ENCODE data around the gene MACC1.
A peak's percentile ranks its signal among the peaks of the same experiment; 100 is the strongest.
"Not testable (repeated sequence)": the region's sequence is repeated elsewhere in the genome, so short reads cannot be mapped to it uniquely, and the experiment has no call there.

MACC1 gene

DNA sequence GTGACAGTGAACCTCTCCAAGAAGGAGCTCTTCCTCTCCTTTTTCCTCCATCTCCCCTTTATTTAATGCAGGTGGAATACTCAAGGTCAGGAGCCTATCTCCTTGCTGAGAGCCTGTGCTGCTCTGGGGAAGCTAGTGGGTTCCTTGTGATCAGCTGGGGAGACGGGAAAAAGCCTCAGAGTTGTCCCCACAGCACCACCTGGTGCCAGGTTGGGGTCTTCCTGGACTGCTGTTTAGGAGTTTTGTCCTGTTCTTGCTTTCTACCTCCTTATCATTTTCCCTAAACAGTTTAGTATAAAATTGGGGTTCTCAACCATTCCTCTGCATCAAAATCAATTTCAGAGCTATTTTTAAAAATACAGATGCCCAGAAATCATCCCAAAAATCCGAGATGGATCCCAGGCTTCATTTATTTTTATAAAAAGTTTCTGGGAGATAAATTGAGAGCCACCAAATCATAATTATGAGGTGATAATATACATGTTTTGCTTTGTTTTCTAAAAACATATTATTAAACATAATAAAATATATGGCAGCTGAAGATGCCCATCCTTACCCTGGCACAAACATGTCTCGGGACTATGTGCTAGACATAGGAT lies 44.3 kb downstream of the MACC1 start:
- DNase-seq: peak; percentile 20

DNA sequence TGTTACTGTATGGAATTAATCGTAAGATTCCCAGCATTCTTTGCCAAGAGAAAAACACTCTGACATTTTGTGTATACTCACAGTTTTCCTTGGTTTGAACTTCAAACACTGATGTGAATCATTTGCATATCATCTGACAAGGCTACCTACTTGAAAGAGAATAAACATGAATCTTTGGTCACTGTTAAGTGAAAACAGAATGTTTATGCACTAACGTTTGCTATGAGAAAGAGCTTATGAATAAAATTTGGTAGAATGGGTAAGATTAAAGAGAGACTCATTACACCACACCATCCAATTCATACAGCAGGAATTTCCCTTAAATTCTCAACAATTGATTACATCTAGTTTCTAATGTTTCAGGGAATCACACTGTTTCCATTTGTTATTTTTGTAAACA lies 46.6 kb downstream of the MACC1 start:
- DNase-seq: no peak

DNA sequence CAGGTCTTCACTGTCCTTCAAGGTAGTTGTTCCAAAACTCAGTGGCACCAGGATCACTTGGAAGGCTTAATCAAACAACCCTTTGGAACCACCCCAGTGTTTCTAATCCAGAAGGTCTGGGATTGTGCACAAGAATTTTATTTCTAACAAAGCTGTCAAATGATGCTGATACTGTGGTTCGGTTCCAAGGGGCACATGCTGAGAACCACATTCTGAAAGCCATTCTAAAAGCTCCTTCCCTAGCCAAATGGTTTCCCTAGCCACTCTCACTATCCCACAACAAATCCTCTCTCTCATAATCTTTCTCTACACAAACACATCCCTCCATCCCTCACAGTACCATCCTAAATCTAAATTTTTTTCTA lies 52.1 kb downstream of the MACC1 start:
- DNase-seq: no peak

DNA sequence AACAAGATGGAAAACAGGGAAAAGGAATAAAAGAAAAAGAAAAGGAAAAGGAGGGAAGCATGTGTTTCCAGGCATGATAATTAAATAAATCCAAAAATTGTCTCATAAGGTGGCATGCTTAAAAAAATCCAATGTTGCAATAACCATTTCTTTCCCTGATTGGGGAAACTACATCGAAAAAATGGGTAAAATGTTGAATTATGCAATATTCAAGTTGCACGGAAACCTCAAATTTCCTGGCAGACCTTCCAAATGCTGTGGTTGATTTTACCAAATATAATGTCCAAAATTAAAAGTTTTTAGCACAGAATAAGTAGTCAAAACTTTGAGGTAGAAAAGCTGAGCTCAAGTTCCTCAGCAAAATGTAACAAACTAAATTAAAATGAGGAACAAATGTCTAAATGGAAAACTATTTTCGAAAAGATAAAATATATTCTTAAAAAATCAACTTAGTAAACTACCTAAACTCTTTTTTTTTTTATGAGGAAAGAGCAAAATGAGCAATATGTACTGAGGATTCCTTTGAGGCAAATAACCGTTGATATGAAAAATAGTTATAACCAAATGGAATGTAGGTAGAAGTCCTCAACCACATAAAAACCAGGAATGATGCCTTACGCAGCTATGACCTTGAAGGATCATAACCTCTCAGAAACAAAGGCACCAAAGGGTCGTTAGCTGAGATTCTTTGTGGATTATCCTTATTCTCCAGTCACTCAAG lies 52.6 kb downstream of the MACC1 start:
- no peak for DNase-seq

DNA sequence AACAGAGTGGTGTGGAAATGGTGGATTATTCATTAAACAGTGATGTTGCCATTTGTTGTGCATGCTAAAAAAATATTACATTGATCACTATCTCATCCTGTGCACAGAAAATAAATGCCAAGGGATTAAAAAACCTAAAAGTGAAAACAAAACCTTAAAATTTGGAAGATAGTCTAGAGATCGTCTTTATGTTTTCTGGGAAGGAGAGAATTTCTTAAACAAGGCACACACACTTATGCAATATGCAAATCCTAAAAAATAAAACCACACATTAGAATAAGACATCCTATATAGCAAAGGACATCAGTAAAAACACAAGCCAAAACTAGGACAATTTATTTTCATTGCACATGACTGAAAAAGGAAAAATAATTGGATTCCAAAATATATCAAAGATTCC lies 54.5 kb downstream of the MACC1 start:
- no peak for DNase-seq

DNA sequence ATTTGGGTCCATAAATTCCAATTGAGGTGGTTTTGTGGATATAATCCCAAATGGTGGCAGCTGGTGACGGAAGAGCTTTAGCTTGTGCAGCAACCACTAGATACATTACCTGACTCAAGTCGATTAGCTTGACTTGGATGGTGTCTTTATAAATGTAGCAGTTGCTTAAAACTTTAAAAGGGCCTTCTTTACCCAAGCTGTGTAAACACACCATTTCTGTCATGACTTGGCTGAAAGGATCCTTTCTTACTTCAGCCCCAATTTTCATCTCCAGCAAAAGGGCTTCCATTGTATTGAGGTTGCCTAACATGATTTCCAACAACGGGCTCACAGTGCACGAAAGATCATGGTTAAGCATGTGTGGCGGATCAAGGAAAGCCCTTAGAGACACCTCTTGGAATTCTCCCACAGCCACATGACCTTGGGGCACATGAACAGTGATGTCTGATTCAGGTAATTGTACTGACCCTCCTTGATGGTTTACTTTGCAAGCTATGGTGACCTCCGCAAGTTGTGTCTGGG lies 57.9 kb downstream of the MACC1 start:
- no peak for DNase-seq

DNA sequence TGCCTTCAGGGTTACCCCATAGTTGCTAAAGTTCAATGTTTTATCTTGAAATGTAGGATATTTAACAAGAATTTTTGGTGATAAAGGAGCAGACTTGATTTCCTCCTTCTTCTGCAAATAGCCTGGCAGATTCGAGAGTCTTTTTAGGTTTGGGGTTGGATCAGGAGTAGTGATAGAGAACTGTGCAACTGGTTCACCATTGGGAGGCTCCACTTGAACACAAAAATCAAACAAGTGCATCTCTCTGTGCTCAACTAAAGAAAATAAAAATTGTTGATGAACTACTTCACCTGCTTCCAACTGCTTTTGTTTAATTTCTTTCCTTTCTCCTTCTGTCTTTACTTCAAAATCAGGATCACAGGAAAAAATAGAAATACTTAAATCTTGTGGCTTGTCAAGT lies 58.5 kb downstream of the MACC1 start:
- DNase-seq: no peak

DNA sequence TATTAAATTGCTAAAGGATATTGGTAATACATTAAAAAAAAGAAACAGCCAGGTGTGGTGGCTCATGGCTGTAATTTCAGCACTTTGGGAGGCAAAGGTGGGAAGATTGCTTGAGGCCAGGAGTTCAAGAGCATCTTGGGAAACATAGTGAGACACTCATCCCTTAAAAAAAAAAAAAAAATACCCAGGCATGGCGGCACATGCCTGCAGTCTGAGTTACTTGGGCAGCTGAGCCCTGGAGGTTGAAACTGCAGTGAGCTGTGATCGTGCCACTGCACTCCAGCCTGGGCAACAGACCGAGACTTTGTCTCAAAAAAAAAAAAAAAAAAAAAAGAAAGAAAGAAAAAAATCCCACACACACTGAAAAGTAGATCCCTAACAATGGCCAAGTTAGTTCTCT lies 59.7 kb downstream of the MACC1 start:
- DNase-seq: no peak

DNA sequence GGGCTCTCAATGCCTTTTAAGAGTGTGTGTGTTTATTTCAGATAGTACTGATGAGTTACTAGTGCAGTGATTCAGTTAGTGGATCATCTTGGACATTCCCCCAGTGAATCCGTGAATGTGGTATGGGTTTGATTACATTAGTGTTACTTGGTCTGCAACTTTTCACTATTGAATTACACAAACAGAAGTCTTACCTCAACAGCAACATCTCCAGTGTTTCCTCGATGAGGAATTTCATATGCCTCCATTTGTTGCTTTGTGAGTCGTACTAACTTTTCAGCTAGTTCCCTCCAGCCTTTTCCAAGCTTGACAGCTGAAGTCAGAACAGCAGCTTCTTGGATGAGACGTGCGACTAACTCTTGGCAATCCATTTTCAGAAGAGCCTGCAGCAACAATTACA lies 63.2 kb downstream of the MACC1 start:
- no peak for DNase-seq

DNA sequence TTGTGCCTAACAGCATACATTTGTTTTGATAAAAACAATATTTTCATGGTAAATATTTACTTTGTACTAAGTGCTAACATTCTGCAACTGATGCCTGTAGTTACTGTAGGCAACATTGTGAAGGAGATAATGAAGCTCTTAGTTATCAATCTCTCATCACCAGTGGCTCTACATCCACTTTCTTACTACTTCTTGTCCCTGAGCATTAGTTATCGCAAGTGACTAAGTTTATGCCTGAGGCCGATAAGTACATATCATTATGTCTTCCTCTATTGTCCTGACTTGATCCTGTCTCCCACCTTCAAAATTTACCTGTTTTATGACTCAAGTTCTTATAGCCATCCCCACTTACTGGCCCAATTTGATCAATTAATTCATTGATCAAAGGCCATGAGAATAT lies 63.6 kb downstream of the MACC1 start:
- DNase-seq: no peak

DNA sequence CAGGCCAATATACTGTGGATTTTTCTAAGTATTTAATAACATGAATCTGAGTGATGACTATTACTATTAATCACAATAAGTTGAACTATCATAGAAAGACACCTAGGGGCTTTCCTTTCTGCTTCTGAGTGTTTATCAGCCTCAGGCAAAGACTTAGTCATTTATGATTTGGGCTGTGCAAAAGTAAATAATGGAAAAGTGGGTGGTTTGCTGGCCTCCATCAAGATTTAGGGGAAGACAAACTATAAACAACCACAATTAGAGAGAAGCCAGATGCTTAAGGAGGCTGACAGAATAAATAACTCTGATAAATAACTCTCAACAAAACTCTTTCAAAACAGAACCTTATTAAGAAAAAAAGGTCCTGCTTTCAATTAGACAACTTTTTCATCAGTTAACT lies 64.7 kb downstream of the MACC1 start:
- no peak for DNase-seq

DNA sequence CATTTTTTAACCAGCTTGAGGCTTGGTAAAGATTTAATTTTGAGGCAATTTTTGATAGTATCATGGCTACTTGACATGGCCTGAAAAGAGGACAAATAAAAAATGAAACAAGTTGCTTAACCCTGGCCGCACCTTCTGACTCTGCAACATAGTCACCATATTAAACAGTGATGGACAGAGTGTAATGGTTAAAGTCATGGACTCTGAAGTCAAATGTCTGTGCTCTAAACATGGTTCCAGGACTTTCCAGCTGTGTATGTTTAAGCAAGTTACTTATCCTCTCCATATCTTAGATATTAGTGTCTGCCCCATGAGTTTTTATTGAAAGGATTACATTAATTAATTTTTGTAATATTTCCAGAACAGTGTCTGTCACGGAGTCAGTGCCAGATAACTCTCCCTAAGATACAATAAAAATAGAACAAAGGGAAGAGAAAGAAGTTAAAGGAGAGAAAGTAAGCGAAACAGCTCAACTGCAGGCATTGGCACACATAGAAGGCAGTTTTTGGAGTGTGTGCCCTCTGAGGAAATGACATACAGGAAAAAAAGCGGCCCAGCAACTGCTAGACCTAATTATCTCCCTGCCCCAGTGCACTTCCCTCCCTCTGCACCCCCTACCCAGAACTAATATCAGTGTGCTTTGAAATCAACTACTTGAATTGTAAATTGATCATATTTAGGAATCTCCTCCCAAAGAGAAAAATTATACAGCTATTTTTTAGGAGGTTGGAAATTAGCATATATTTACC lies 65.3 kb downstream of the MACC1 start:
- no peak for DNase-seq

DNA sequence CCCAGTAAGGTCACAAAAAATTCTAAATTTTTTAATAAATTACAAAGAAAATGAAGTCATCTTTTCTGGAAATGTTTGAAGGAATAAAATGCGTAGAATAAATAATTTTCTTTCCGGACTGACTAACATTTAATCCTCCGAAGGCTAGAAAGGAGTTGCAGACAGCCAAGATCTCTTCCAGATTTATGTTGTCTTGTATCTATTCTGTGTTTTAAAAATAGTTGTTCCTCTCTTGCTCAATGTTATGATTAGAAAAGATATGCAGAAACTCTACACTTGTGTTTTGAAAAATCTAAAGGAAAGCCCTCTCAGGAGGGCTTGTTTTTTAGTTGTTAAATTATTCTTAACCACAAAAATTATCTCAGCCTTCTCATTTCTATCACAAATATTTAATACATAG lies 70.7 kb downstream of the MACC1 start:
- no peak for DNase-seq

DNA sequence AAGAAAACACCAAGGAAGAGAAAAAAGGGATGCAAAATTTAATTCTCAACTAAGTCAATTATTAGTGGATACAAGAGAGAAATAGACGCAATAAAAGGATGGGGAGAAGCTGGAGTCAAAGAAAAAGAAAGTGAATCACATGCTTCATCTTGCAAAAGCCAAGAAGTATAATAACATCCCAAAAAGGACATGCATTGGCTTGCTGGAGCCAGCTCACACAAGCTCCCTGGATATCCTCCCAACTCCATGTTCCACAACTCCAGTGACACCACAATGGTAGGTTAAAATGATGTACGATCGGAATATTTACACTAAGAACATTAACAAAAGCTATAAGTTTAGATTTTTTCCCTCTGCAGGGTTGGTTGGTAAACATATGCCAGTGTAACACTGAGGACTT lies 72.4 kb downstream of the MACC1 start:
- DNase-seq: no peak

DNA sequence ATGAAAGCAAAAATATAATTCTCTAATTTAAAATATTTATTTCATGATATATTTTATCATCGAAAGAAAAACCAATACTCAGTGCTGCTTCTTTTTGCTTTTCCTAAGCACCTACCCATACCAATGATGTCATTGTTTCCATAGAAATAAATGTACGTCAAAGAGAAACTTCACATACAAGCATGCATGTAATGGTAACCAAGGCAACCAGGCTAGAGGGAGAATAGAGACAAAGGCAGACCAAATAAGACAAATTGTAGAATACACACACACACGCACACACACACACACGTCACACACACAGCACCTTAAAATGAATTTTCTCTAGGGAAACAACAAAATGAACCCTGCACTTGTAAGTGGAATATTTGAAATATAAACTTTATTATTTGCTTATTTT lies 75.5 kb downstream of the MACC1 start:
- DNase-seq: no peak

DNA sequence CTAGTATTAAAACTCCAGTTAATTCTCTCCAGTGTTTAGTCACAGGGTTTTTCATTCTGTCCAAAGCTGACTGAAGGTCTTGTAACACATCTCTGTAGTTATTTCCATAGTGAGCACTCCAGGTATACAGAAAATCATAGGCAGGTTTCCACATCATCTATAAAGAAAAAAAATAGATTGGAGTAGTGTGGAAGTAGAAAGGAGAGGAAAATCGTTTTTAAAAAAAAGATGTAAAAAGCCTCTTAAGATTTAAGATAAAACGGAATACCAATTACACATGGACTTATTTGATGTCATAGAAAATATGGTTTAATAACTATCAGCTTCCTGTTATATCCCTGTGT lies 76.2 kb downstream of the MACC1 start:
- DNase-seq: no peak

DNA sequence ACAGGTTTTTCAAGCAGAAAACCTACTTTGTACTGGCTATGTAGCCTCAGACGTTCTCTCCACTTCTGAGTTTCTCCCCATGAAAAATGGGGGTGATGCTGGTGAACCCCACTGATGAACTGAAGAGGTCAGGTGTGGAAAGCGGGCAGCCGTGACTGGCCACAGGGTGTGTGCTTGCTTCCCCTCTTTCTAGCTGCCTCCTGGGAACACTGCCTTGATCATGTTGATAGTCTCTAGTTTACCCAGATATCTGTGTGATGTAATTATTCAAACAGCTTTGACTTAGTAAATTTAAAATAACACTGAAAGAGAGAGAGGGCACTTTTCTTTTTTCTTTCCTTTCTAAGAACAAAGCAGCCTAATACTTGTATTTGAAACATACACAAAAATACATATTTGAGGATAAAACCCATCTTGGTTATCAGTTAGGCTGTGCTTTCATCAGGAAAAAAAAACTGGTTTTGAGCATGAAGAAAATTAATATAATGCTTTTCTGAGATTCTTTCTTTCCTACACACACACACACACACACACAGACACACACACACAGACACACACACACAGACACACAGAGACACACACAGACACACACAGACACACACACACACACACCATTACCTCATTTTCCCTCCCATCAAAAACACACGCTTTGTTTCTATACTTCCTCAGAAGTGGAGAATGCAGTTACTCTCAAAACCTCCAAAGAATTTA lies 76.7 kb downstream of the MACC1 start:
- no peak for DNase-seq

DNA sequence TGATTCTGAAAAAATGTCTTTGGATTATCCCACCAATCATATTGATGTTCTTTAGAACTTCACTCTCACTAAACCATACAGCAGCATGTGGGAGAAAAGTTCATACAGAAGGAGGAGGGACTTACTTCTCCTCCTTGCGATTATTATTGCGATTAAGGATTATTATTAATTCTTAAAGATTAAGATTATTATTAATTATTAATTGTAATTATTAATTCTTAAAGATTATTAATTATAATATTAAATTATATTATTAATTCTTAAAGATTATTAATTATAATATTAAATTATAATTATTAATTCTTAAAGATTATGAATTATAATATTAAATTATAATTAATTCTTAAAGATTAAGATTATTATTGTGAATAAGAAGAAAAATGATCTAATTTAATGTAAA lies 80.5 kb downstream of the MACC1 start:
- DNase-seq: no peak

DNA sequence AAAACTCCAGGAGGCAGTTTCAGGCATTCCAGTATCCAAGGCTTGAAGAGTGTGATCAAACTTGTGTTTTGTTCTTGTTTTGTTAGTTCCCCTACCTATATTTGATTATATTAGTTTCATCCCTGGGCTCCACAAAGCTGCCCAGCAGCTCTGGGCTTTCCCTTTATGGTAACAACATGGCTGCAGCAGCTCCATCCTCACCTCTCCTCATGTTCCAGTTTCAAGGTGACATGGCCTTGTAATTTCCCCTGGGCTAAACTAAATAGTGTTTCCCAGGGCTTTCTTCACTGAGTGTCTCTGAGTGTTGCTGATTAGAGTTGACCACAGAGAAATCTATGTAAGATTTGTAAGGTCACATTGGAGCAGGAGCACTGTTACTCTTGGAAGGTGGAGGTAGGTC lies 83.4 kb downstream of the MACC1 start:
- DNase-seq: no peak

DNA sequence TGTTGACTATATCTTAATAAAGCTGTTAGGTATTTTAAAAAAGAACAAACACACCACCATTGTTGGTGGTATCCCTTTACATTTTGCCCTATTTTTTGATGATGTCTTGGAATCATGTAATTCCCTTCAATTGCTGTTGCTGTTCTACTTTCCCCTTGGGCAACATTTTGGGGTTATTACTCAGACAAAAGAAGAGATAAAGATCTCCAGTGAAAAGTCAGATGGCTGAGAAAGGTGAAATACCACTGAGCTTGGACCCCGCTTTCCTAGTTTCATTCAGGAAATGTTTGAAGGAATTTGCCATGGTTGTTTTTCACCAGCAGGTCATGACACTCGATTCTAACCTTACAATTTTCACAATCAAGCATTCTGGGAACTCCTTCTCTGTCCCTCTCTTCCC lies 84.6 kb downstream of the MACC1 start:
- no peak for DNase-seq

DNA sequence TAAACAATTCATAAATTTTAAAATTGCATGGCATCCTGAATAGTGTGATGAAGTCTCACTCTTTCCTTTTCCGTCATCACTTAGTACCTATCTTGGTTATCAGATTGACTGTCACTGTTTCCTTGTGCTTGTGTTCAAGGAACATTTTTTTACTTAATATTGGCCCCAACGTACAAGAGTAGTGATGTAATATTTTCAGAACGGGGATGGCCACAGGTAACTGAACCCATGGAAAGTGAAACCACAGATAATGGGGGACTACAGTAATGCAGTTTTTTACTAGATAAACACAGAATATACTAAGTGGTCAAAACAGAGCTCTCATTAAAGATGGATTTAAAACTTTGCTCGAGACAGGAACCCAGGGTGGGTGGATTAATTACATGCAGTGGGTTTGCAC lies 85.4 kb downstream of the MACC1 start:
- no peak for DNase-seq

DNA sequence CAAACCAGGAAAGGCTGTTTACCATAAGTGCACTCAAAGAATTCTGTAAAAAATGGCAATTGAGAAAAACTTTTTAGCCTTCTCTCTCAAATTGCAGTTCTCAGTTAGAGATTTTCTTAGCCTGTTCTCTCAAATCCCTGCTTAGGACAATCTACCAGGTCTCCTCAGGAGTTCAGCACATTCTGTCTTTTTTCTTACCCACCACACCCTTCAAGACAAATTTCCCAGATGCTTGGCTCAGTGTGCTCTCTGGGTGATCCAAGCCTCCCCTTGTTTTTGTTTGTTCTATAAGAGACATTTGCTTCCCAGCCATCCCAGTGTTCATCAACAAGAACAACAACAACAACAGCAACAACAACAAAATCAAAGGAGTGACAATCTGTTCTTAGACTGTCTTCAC lies 87.3 kb downstream of the MACC1 start:
- no peak for DNase-seq

DNA sequence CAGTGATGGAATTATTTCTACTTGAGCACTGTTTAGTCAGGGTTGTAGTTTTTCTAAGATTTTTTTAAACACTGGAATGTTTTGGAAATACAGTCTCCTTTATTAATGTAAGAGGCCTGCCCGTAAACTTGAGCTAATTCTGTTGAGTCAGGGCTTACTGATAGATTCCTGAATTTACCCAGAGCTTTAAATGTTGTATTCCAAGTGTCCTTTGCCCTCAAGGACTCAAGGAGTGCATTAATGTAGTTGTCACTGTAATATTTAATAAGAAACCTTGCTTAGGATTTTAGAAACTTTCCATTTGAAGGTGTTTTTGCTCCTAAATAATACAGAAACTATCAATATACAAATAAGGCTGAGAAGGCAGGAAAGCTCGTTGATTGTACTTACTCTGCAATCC lies 89.2 kb downstream of the MACC1 start:
- DNase-seq: no peak

DNA sequence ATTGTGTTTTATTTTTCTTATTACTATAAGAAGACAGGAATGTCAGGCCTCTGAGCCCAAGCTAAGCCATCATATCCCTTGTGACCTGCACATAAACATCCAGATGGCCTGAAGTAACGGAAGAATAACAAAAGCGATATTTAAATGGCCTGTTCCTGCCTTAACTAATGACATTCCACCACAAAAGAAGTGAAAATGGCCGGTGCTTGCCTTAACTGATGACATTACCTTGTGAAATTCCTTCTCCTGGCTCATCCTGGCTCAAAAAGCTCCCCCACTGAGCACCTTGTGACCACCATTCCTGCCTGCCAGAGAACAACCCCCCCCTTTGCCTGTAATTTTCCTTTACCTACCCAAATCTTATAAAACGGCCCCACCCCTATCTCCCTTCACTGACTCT lies 91.1 kb downstream of the MACC1 start:
- DNase-seq: not testable (repeated sequence)
